Testis (tissue), 2 donors: ENCODE measurements around the gene GRIP2.

Experiments
- POLR2A ChIP-seq: fragments of 450-650 bp; IDR thresholded peaks from one replicate; pipeline ENCODE4 v1.6.1; 2017; ENCODE audit warnings: antibody characterized with exemption, mild to moderate bottlenecking, moderate library complexity
- TF ChIP-seq, protein P1 (sequence below), 3 experiments: fragments of 450-650 bp in 2 of 3; fragments of 200-600 bp in 1 of 3; sonication (generic) in 1 of 3; IDR thresholded peaks; one replicate each; pipeline ENCODE4 v1.5.1; 2016 to 2019; ENCODE audit warnings: antibody characterized with exemption in 3 of 3, mild to moderate bottlenecking in 2 of 3, moderate library complexity in 1 of 3

DNA sequence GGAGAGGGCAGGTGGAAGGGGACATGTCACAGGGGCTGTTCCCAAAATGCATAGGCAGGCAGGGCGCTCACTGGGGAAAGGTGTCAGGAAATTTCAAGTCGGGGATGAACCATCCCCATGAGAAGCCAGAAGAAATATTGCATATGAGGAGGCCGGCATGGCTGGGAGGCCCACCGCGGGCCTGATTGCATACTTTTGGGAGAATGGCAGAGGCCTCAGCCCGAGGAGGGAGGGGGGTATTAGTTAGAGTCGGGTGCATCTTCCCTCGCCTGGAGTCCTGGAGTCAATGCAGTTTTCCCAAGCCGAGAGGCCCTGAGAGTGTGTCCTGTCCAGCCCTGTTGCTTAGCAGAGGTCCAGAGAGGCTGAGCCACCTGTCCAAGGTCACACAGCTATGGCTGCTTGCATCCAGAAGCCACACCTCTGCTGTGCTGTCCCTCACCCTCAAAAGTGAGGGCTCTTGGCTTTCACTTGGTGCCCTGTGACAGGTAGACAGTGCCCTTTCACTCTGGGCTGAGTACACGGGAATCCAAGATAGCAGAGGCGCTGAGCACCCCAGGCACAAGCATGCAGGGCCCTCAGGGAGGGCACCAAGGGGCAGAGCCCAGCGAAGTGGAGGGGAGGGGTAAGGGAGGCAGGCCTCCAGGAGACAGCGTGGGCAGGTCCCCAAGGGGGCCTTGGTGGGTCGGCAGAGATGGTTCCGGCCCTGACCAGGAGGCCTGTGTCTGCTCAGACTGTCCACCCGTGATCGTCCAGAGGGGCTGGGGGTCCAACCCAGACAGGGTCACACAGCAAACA lies 48.5 kb downstream of the GRIP2 start:
- TF ChIP-seq, protein P1, sequence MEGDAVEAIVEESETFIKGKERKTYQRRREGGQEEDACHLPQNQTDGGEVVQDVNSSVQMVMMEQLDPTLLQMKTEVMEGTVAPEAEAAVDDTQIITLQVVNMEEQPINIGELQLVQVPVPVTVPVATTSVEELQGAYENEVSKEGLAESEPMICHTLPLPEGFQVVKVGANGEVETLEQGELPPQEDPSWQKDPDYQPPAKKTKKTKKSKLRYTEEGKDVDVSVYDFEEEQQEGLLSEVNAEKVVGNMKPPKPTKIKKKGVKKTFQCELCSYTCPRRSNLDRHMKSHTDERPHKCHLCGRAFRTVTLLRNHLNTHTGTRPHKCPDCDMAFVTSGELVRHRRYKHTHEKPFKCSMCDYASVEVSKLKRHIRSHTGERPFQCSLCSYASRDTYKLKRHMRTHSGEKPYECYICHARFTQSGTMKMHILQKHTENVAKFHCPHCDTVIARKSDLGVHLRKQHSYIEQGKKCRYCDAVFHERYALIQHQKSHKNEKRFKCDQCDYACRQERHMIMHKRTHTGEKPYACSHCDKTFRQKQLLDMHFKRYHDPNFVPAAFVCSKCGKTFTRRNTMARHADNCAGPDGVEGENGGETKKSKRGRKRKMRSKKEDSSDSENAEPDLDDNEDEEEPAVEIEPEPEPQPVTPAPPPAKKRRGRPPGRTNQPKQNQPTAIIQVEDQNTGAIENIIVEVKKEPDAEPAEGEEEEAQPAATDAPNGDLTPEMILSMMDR (IDR thresholded peaks at IDR 0.05): no peak
- no peak for TF ChIP-seq POLR2A
